Adipocyte (in vitro differentiated cells): ENCODE measurements around the gene MAP3K10.
A peak's percentile ranks its signal among the peaks of the same experiment; 100 is the strongest.

ENCODE experiments used
- DNase-seq: peaks from one replicate; pipeline ENCODE4 v3.0.0-alpha.2; 2015; ENCODE audit warnings: low read depth
- H3K27me3 ChIP-seq: replicated peaks from 2 replicates; pipeline ENCODE4 v1.7.0; 2013; ENCODE audit warnings: mild to moderate bottlenecking, low read length, moderate library complexity; ENCODE audit not compliant: control insufficient read depth, insufficient read depth
- H3K36me3 ChIP-seq: 2 replicates; pipeline ENCODE4 v1.7.0; 2013; ENCODE audit warnings: low read length, mild to moderate bottlenecking, moderate library complexity; ENCODE audit not compliant: control insufficient read depth, insufficient read depth, severe bottlenecking
- H3K4me1 ChIP-seq: 2 replicates; pipeline ENCODE4 v1.7.0; 2013; ENCODE audit warnings: mild to moderate bottlenecking, low read length, moderate library complexity; ENCODE audit not compliant: control insufficient read depth, insufficient read depth
- H3K4me3 ChIP-seq: 2 replicates; pipeline ENCODE4 v1.7.0; 2013; ENCODE audit warnings: mild to moderate bottlenecking, low read length, moderate library complexity
- H3K9ac ChIP-seq: 2 replicates; pipeline ENCODE4 v1.7.0; 2013; ENCODE audit warnings: mild to moderate bottlenecking, low read length, moderate library complexity
- H3K9me3 ChIP-seq: 2 replicates; pipeline ENCODE4 v1.7.0; 2013; ENCODE audit warnings: mild to moderate bottlenecking, low read length, moderate library complexity; ENCODE audit not compliant: control insufficient read depth

The MAP3K10 gene

DNA sequence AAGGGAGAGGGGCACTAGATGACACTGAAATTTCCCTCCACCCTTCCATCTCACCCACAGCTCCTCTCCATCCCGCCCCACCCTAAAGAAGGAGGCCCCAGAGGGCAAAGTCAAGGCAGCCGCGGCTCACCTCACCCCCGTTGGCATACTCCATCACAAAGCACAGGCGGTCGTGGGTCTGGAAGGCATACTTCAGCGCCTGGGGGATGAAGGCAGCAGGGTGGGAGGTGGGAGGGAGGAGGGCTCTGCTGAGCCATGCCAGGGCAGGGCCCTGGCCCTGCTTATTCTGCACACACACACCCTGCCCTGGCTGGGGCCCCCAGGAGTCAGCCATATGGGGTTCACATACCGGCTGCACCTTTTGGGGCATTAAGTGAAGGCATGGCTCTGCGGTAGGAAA lies 47.5 kb downstream of the MAP3K10 start:
- H3K4me3 ChIP-seq, result no peak overlapping the region
- H3K9me3 ChIP-seq, result no peaks in the 10 kb centered on the region
- H3K4me1 ChIP-seq, result peaks cover 20% of the 10 kb centered on the region
- peaks cover 71% of the 10 kb centered on the region for H3K36me3 ChIP-seq
- no peak overlapping the region for H3K9ac ChIP-seq
- H3K27me3 ChIP-seq, result no peaks in the 10 kb centered on the region
- no peak for DNase-seq

DNA sequence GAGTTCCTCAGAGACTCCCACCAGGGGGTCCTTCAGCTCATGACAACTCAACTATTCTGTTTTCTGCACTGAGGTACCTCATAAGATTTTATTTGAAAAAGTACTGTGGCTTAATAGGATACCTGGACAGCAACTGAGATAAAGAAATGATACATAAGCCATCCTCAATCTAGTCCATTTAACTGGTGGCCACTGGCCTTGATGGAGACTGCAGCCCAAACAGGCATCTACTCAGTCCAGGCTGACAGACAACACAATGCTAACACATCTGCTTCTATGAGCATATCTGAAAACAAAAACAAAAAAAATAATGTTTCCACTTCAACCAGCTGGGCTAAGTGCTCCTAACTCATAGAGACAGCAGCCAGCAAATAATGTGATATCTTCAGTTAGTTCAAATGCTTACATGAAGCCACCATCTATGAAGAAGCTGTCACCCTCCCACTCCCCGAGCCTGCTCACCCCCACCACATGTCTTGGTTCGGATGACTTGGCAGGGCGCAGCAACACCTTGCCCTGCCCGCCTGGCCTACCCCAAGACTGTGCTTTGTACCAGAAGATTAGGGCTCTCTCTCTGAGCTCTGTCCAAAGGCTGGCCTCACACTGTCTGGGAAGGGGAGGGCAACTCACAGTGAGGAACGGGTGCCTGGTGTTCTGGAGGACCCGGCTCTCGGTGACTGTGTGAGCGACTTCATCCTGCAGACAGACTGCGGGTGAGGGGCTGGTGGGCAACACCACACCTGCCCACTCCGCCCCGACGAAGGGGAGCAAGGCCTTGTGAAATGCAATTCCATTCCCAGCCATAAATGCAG lies 48.4 kb downstream of the MAP3K10 start:
- Histone ChIP-seq H3K4me1 (peaks cover 23% of the 10 kb centered on the region), H3K9ac (no peak overlapping the region), H3K4me3 (no peak overlapping the region), H3K36me3 (peaks cover 68% of the 10 kb centered on the region), H3K9me3 (no peaks in the 10 kb centered on the region), H3K27me3 (no peaks in the 10 kb centered on the region)
- DNase-seq, result no peak

DNA sequence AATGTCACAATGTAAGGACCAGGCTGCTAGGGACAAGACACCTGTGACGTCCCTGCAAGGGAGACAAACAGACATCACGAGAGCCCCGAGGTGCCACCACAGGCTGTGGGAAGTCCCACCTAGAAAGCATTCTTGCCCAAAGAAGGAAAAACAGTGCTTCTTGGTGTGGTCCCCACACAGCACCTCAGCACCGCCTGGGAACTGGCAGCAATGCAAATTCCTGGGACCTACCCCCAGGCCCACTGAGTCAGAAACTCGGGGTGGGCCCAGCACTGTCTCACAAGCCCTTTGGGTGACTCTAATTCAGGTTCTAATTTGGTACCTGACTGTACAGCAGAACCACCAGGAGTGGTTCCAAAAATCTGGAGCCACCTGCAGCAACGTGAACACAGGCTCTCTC lies 49.1 kb downstream of the MAP3K10 start:
- Histone ChIP-seq H3K9ac (no peak overlapping the region), H3K36me3 (peaks cover 61% of the 10 kb centered on the region), H3K27me3 (no peaks in the 10 kb centered on the region), H3K4me3 (no peak overlapping the region), H3K4me1 (peaks cover 30% of the 10 kb centered on the region), H3K9me3 (no peaks in the 10 kb centered on the region)
- DNase-seq, result no peak

DNA sequence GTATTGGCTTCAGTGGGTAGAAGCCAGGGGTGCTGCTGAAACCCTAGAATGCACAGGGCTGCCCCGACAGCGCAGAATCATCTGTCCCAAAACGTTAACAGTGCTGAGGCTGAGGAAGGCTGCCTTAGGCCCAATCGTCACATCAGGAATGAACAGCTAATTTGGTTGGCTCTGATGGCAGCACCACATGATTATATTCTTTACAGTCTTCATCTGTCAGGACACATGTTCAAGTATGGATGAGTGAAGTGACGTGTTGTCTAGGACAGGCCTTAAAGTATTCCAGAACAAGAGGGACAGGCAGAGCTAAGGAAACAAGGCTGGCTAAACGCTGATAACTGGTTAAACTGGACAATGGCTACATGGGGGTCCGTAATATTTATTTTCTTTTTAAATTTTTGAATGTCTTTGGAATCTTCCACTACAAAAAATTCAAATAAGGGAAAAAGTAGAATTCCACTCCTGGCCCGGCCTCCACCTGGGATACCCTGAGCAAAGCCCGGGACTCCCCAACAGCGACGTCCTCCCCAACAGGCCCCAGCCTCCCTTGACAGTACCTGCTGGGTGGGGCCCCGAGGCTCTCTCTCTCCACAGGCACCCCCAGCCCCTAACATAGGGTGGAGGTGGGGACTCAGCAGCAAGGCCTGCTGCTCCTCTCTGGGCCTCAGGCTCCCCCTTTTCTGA lies 50.0 kb downstream of the MAP3K10 start:
- Histone ChIP-seq H3K27me3 (no peaks in the 10 kb centered on the region), H3K36me3 (peaks cover 52% of the 10 kb centered on the region)

DNA sequence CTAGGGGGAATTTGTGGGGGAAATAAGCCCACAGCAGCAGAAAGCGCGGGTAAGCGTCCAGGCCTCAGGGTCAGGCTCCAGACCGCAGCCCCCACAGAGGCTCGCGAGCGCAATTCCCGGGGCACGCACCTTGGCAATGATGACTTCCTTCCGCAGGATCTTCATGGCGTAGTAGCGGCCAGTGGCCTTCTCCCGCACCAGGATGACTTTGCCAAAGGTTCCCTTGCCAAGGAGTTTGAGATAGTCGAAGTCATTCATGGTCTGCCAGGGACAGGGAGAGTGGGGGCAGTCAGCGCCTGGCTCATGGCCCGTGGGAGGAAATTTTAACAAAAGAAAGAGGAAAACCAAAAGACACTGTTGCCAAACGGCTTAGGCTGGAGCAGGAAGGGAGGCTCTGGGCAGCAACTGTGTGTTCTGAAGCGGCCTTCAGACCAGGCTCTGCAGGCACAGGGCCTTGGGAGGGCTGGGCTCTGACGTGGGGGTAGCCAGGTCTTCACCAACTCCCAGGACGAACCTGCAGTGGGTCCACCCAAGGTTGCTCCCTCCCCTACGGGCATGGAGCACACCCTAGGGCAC lies 50.7 kb downstream of the MAP3K10 start:
- Histone ChIP-seq H3K4me1 (peaks cover 43% of the 10 kb centered on the region), H3K9me3 (no peaks in the 10 kb centered on the region), H3K27me3 (no peaks in the 10 kb centered on the region), H3K4me3 (peak overlapping the region; percentile 35), H3K36me3 (peaks cover 46% of the 10 kb centered on the region), H3K9ac (peak overlapping the region; percentile 53)
- DNase-seq, result no peak

More for the DNA sequence above, 50.0 kb downstream of the MAP3K10 start:
- Histone ChIP-seq H3K4me3 (no peak overlapping the region), H3K9me3 (no peaks in the 10 kb centered on the region), H3K9ac (peak overlapping the region; percentile 53), H3K4me1 (peaks cover 37% of the 10 kb centered on the region)
- no peak for DNase-seq

DNA sequence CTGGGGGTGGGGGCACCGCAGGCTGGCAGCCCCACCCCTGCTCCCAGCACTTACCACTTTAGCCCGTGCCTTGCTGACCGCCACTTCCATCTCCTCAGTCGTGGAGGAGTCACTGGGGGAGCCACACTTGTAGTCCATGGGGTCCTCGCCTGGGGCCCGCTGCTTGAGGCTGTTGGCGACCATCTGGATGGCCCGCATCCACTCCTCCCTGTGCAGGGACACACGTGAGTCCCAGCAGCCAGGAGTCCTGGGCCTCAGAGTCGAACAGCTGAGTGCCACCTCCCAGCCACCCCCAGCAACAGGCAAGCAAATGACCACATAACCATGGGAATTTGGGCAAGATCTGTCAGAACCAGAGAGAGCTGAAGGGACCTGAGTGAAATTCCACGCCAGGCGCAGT lies 51.3 kb downstream of the MAP3K10 start:
- peaks cover 41% of the 10 kb centered on the region for H3K36me3 ChIP-seq
- H3K4me1 ChIP-seq, result peaks cover 49% of the 10 kb centered on the region
- no peaks in the 10 kb centered on the region for H3K27me3 ChIP-seq
- no peaks in the 10 kb centered on the region for H3K9me3 ChIP-seq
- peak overlapping the region; percentile 35 for H3K4me3 ChIP-seq
- peak overlapping the region; percentile 53 for H3K9ac ChIP-seq
- DNase-seq, result no peak

DNA sequence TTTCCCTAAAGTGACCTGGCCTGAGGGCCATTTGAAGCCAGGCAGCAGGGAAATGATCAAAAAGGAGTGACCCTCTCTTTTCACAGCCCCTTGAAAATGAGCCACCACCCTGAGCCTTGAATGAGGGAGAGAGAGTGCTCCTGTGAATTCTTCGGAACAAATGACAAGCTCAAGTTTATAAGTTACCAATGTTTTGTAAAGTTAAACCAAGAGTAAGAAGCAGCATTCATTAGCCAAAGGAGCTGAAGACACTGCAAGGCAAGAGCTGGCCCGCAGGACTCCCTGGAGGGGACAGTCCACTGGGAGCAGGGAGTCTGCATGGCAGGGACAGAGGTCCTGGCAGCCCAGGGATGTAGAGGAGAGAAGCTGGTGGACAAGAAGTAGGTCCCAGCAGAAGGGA lies 52.0 kb downstream of the MAP3K10 start:
- Histone ChIP-seq H3K9me3 (no peaks in the 10 kb centered on the region), H3K4me3 (no peak overlapping the region), H3K9ac (peak overlapping the region; percentile 51), H3K27me3 (no peaks in the 10 kb centered on the region), H3K4me1 (peaks cover 56% of the 10 kb centered on the region), H3K36me3 (peaks cover 34% of the 10 kb centered on the region)
- no peak for DNase-seq

DNA sequence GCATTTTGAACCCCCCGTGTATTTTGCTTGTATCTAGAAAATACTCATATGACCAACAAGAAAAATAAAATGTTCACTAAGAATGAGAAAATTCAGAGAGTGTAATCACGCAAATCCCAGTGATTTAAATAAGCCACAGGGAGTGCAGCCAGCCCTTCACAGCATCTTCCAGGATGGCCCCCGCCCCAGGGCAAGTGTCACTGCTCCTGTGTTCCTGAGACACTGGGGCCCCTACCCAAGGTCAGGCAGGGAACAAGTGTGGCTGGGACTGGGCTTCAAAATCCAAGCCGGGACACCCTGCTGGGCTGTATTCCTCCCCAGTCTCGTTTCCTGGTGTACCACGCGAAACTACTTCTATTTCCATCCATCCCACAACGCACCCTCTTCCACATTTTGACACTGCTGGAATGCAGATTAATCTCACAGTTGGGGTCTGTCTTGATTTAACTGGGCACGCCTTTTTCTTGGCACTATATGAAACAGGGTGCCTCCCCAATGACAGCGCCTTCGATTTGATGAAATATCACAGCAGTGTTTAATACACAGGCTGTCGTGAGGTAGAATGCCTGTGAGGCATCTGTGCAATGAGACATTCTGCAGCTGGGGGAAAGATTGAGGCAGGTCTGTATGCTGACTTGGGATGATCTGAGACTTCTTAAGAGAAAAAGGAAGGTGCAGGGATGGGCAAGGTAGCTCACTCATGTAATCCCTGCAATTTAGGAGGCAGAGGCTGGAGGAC lies 53.5 kb downstream of the MAP3K10 start:
- H3K27me3 ChIP-seq, result no peaks in the 10 kb centered on the region
- peaks cover 59% of the 10 kb centered on the region for H3K4me1 ChIP-seq
- H3K36me3 ChIP-seq, result peaks cover 26% of the 10 kb centered on the region
- H3K9ac ChIP-seq, result peak overlapping the region; percentile 66
- DNase-seq, result no peak
- no peak overlapping the region for H3K4me3 ChIP-seq
- H3K9me3 ChIP-seq, result no peaks in the 10 kb centered on the region

DNA sequence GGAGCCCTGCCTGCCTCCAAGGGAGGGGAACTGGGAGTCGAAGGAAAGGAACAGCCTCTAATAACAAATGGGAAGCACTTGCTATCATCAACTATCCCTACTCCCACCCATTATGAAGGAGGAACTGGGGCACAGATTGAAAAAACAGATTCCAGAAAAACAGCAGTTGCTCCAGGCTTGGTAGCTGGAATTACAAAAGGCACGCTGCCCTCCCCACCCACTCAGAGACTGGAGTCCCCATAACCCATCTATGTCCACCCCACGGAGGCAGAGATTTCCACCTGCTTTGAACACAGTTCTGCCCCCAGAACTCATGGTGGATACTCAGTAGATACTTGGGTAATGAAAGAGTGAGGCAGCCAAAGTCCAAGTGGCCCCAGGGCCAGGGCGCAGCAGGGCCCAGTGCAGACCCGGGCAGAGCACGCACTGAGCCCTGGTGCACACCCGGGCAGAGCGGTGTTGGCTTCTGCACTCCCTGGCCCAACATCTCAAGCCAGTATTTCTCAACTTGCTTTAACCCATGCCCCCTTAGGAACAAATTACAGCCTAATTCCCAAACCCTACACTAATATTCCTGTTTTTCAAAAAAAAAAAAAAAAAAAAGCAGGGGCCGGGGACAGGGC lies 54.4 kb downstream of the MAP3K10 start:
- peaks cover 59% of the 10 kb centered on the region for H3K4me1 ChIP-seq
- H3K9ac ChIP-seq, result peak overlapping the region; percentile 78
- no peaks in the 10 kb centered on the region for H3K9me3 ChIP-seq
- H3K27me3 ChIP-seq, result no peaks in the 10 kb centered on the region
- DNase-seq, result no peak
- H3K36me3 ChIP-seq, result peaks cover 25% of the 10 kb centered on the region
- no peak overlapping the region for H3K4me3 ChIP-seq

DNA sequence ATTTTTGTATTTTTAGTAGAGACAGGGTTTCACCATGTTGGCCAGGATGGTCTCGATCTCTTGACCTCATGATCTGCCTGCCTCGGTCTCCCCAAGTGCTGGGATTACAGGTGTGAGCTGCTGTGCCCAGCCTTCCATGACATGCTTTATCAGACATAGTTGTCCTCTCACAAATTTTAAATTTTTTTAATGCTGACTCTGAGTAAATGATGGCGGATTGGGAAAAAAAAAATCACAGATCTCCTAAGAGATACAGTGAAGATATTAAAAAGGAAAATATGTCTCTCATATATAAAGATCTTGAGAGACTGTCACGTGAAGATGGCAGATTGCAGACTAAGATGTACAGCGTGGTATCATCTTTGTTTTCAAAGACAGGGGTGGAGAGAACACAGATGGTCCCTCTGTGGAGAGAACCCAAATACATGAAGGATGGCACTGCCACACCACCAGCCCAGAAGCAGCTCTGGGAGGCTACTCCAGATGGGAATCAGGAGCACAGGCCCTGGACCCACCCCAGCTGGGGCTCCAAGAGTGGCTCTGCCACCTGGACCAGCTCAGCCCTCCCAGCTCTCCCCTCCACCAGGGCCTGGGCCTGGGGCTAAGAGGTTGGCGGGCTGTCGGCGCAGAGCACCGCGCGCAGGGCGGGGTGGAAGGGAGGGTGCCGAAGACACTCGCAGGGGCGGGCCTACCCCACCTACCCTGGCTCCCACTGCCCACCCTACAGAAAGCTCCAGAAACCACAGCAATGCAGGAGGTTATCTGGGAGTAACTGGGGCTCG lies 55.3 kb downstream of the MAP3K10 start:
- Histone ChIP-seq H3K27me3 (no peaks in the 10 kb centered on the region), H3K9me3 (no peaks in the 10 kb centered on the region), H3K4me3 (no peak overlapping the region), H3K9ac (peak overlapping the region; percentile 78), H3K4me1 (peaks cover 58% of the 10 kb centered on the region), H3K36me3 (peaks cover 25% of the 10 kb centered on the region)
- DNase-seq, result no peak
